GM18520 (cell line): ENCODE results near the gene R3HDM2.
"Not testable (repeated sequence)": the region's sequence is repeated elsewhere in the genome, so short reads cannot be mapped to it uniquely, and the experiment has no call there.

Experiments
- ATAC-seq: cut with Tn5 transposase; IDR thresholded peaks from one replicate; pipeline ENCODE4 v1.9.1; 2021; ENCODE audit not compliant: unreplicated experiment

The R3HDM2 gene

GRCh38 chr12:57429473-57430111, 1.3 kb downstream of the R3HDM2 start:
- no peak for ATAC-seq

- no peak for ATAC-seq
Measured at GRCh38 chr12:57428965-57429364, 1.9 kb downstream of the R3HDM2 start.

GRCh38 chr12:57426948-57427347, 3.9 kb downstream of the R3HDM2 start:
- not testable (repeated sequence) for ATAC-seq

GRCh38 chr12:57420482-57420881, 10.4 kb downstream of the R3HDM2 start:
- no peak for ATAC-seq

GRCh38 chr12:57419495-57419894, 11.3 kb downstream of the R3HDM2 start:
- no peak for ATAC-seq

GRCh38 chr12:57418255-57418654, 12.6 kb downstream of the R3HDM2 start:
- no peak for ATAC-seq

- ATAC-seq, result no peak
Measured at GRCh38 chr12:57416039-57416996, 14.5 kb downstream of the R3HDM2 start.

- ATAC-seq, result no peak
Measured at GRCh38 chr12:57415088-57415487, 15.8 kb downstream of the R3HDM2 start.

GRCh38 chr12:57414160-57414559, 16.7 kb downstream of the R3HDM2 start:
- not testable (repeated sequence) for ATAC-seq

GRCh38 chr12:57410534-57410933, 20.3 kb downstream of the R3HDM2 start:
- no peak for ATAC-seq

GRCh38 chr12:57404966-57405640, 25.7 kb downstream of the R3HDM2 start:
- no peak for ATAC-seq

GRCh38 chr12:57402156-57402555, 28.7 kb downstream of the R3HDM2 start:
- ATAC-seq, result not testable (repeated sequence)

GRCh38 chr12:57401165-57401564, 29.7 kb downstream of the R3HDM2 start:
- no peak for ATAC-seq

GRCh38 chr12:57399718-57400463, 31.0 kb downstream of the R3HDM2 start:
- ATAC-seq, result not testable (repeated sequence)

- no peak for ATAC-seq
Measured at GRCh38 chr12:57397441-57397840, 33.4 kb downstream of the R3HDM2 start.

- ATAC-seq, result no peak
Measured at GRCh38 chr12:57395121-57395520, 35.7 kb downstream of the R3HDM2 start.

GRCh38 chr12:57390174-57390573, 40.7 kb downstream of the R3HDM2 start:
- ATAC-seq, result no peak

GRCh38 chr12:57389033-57389432, 41.8 kb downstream of the R3HDM2 start:
- ATAC-seq, result no peak

- ATAC-seq, result no peak
Measured at GRCh38 chr12:57388425-57388824, 42.4 kb downstream of the R3HDM2 start.

- no peak for ATAC-seq
Measured at GRCh38 chr12:57386187-57386720, 44.6 kb downstream of the R3HDM2 start.

GRCh38 chr12:57385586-57385985, 45.3 kb downstream of the R3HDM2 start:
- no peak for ATAC-seq
